Measurements from ENCODE around the gene TUFM.
"Not testable (repeated sequence)": the region's sequence is repeated elsewhere in the genome, so short reads cannot be mapped to it uniquely, and the experiment has no call there.

- TF ChIP-seq, protein P1, sequence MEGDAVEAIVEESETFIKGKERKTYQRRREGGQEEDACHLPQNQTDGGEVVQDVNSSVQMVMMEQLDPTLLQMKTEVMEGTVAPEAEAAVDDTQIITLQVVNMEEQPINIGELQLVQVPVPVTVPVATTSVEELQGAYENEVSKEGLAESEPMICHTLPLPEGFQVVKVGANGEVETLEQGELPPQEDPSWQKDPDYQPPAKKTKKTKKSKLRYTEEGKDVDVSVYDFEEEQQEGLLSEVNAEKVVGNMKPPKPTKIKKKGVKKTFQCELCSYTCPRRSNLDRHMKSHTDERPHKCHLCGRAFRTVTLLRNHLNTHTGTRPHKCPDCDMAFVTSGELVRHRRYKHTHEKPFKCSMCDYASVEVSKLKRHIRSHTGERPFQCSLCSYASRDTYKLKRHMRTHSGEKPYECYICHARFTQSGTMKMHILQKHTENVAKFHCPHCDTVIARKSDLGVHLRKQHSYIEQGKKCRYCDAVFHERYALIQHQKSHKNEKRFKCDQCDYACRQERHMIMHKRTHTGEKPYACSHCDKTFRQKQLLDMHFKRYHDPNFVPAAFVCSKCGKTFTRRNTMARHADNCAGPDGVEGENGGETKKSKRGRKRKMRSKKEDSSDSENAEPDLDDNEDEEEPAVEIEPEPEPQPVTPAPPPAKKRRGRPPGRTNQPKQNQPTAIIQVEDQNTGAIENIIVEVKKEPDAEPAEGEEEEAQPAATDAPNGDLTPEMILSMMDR (conservative IDR thresholded peaks at IDR 0.05) = not testable (repeated sequence)
- TF ChIP-seq EZH2 (IDR thresholded peaks at IDR 0.05; ENCODE audit: low read depth) = not testable (repeated sequence)
These were observed 35.4 kb upstream of the TUFM start for GRCh38 chr16:28881565-28881964.

Data from PC-9 (cell line).